Panc1 (cell line): ENCODE results near the gene PKD1. TPM values are rescaled to one million over a fixed set of nuclear protein-coding genes. Genes with fewer than 3 reads are reported as not detected.
A peak's percentile ranks its signal among the peaks of the same experiment; 100 is the strongest.

Source experiments
- ATAC-seq: fragments of 200-7000 bp; cut with Tn5 transposase; 2 replicates; pipeline ENCODE4 v1.9.1; 2020; ENCODE audit warnings: mild to moderate bottlenecking, moderate library complexity
- BruUV-seq: library from RNA; stranded (reverse); fragments of 400-500 nt; replicated peaks from 2 replicates; lab custom pipeline; 2021; lab: Mats Ljungman, UMichigan
- CTCF ChIA-PET: fragments of 300-600 bp; sonication (Branson Sonifier 250); formaldehyde crosslinking; loops from one replicate; lab custom pipeline; 2022; ENCODE audit warnings: antibody characterized with exemption; lab: Charles Lee
- POLR2A ChIA-PET: fragments of 300-600 bp; sonication (Branson Sonifier 250); formaldehyde crosslinking; loops from one replicate; lab custom pipeline; 2022; ENCODE audit warnings: antibody characterized with exemption; lab: Charles Lee
- DNase-seq: peaks from one replicate; pipeline ENCODE4 v3.0.0-alpha.2; 2010; ENCODE audit warnings: low read depth, low spot score
- H3K27ac ChIP-seq: 2 replicates; pipeline ENCODE4 v1.5.1; 2011; ENCODE audit warnings: mild to moderate bottlenecking, low read length, inconsistent platforms
- H3K27me3 ChIP-seq: fragments of 200-500 bp; sonication (Bioruptor generic); 2 replicates; pipeline ENCODE4 v1.6.0; 2014; ENCODE audit warnings: low read length, inconsistent platforms; ENCODE audit not compliant: control insufficient read depth, insufficient read depth
- H3K36me3 ChIP-seq: fragments of 200-500 bp; sonication (Bioruptor generic); 2 replicates; pipeline ENCODE4 v1.5.1; 2014; ENCODE audit warnings: inconsistent platforms, mild to moderate bottlenecking, low read length, moderate library complexity; ENCODE audit not compliant: control insufficient read depth, insufficient read depth
- H3K4me1 ChIP-seq: 2 replicates; pipeline ENCODE4 v1.5.1; 2011; ENCODE audit warnings: inconsistent platforms, mild to moderate bottlenecking, low read length, moderate library complexity; ENCODE audit not compliant: control insufficient read depth, insufficient read depth
- H3K4me3 ChIP-seq, 2 experiments: 2 replicates each; pipeline ENCODE4 v1.5.1; 2011 to 2012; ENCODE audit warnings: low read depth in 2 of 2, low read length in 2 of 2, mild to moderate bottlenecking in 2 of 2, inconsistent platforms in 1 of 2, moderate library complexity in 1 of 2
- H3K9me3 ChIP-seq: fragments of 200-500 bp; sonication (Bioruptor generic); 2 replicates; pipeline ENCODE4 v1.5.1; 2014; ENCODE audit warnings: low read depth, mild to moderate bottlenecking, inconsistent platforms, low read length, moderate library complexity; ENCODE audit not compliant: control insufficient read depth, insufficient read depth
- POLR2AphosphoS5 ChIP-seq: IDR thresholded peaks from 2 replicates; pipeline ENCODE4 v1.6.1; 2012; ENCODE audit warnings: mild to moderate bottlenecking, low read depth, low read length, moderate library complexity
- SIN3A ChIP-seq: IDR thresholded peaks from 2 replicates; pipeline ENCODE4 v1.6.1; 2012; ENCODE audit warnings: low read depth, mild to moderate bottlenecking, low read length, moderate library complexity, borderline replicate concordance; ENCODE audit not compliant: insufficient read depth
- TCF7L2 ChIP-seq: IDR thresholded peaks from 2 replicates; pipeline ENCODE4 v1.6.1; 2011; ENCODE audit warnings: mild to moderate bottlenecking, low read depth, low read length, inconsistent platforms
- in situ Hi-C: cut with HindIII; loops from 2 replicates; pipeline ENCODE4 v1.10.0; 2016; ENCODE audit warnings: low sequenced_read_pairs, low pct_unique_long_range_greater_than_20kb
- intact Hi-C: fragments of 100-400 bp; cut with micrococcal nuclease; formaldehyde crosslinking; loops from one replicate; pipeline ENCODE4 v1.10.0; 2022; ENCODE audit not compliant: unreplicated experiment
- total RNA-seq: library from RNA; stranded (reverse); gene quantifications from one replicate; pipeline ENCODE4 v1.2.1, GENCODE V29; 2021; ENCODE audit not compliant: unreplicated experiment
- TF ChIP-seq, protein P1 (sequence below), 2 experiments: IDR thresholded peaks; 2 replicates each; pipeline ENCODE4 v1.6.1; 2011 to 2012; ENCODE audit warnings: low read depth in 2 of 2, control low read depth in 1 of 2, low read length in 1 of 2, mild to moderate bottlenecking in 1 of 2, moderate library complexity in 1 of 2; ENCODE audit not compliant: insufficient read depth in 1 of 2
- TF ChIP-seq, protein P2 (sequence below): fragments of 450-650 bp; IDR thresholded peaks from 2 replicates; pipeline ENCODE4 v1.5.1; 2017; ENCODE audit warnings: mild to moderate bottlenecking

PKD1 gene
- total RNA-seq, 1 experiment from 2014 or later = 279 TPM

DNA sequence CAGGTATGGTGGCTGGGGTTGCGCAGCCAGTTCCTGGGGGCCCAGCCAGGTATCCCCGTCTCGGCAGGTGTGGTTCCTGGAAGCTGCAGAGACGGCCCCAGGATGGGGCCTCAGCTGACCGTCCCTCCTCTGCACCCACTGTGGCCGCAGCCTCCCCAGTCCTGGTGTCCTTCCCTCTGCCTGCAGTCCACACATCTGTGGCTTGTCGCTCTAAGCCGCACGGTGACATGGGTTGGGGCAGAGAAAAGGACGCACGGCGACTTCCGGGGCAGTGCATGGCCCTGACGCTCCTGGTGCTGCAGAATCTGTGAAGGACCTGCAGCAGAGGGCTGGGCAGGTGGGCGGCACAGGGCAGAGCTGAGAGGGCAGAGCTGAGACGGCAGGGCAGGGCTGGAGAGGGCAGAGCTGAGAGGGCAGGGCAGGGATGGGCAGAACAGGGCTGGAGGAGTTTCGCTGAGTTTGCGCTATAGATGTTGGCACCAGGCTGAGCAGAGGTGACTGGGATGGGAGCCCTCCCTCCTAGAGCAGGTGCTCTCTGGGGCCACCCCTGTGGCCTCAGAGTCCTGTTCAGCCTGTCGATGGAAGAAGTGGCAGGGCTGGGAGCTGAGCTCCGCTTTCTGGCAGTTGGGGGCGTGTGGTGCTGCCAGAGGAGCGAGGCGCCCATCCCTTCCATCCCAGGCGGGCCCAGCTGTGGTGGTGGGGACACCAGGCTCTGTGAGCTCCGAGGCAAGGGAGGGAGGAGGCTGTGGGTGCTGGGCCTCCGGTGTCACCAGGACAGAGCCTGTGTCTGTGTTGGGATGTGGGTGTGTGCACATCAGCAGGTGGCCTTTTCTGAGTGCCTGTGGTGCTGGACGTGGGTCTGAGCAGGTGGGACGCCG lies 64.9 kb downstream of the PKD1 start:
- intact Hi-C loops (no loop called here), in situ Hi-C loops (no loop called here)
- H3K27ac ChIP-seq = no peak overlapping the region
- H3K36me3 ChIP-seq = no peaks in the 10 kb centered on the region; the same call in none of the 2 replicates
- BruUV-seq = no TSS peak
- H3K4me1 ChIP-seq = no peaks in the 10 kb centered on the region
- H3K9me3 ChIP-seq = no peaks in the 10 kb centered on the region
- DNase-seq (no peak), ATAC-seq (0 out of 2 replicates have a peak, but pooled peaks have one; percentile 8)
- CTCF ChIA-PET = no interaction called here
- no peak overlapping the region for H3K4me3 ChIP-seq
- H3K27me3 ChIP-seq = no peaks in the 10 kb centered on the region
- POLR2A ChIA-PET = no interaction called here
- no peak for TF ChIP-seq TCF7L2
- TF ChIP-seq, protein P1, sequence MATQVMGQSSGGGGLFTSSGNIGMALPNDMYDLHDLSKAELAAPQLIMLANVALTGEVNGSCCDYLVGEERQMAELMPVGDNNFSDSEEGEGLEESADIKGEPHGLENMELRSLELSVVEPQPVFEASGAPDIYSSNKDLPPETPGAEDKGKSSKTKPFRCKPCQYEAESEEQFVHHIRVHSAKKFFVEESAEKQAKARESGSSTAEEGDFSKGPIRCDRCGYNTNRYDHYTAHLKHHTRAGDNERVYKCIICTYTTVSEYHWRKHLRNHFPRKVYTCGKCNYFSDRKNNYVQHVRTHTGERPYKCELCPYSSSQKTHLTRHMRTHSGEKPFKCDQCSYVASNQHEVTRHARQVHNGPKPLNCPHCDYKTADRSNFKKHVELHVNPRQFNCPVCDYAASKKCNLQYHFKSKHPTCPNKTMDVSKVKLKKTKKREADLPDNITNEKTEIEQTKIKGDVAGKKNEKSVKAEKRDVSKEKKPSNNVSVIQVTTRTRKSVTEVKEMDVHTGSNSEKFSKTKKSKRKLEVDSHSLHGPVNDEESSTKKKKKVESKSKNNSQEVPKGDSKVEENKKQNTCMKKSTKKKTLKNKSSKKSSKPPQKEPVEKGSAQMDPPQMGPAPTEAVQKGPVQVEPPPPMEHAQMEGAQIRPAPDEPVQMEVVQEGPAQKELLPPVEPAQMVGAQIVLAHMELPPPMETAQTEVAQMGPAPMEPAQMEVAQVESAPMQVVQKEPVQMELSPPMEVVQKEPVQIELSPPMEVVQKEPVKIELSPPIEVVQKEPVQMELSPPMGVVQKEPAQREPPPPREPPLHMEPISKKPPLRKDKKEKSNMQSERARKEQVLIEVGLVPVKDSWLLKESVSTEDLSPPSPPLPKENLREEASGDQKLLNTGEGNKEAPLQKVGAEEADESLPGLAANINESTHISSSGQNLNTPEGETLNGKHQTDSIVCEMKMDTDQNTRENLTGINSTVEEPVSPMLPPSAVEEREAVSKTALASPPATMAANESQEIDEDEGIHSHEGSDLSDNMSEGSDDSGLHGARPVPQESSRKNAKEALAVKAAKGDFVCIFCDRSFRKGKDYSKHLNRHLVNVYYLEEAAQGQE (IDR thresholded peaks at IDR 0.05; ENCODE audit: insufficient read depth in 1 of 2, low read depth in 2 of 2, low read length in 1 of 2) = no peak
- TF ChIP-seq SIN3A = no peak
- TF ChIP-seq POLR2AphosphoS5 = no peak
- TF ChIP-seq, protein P2, sequence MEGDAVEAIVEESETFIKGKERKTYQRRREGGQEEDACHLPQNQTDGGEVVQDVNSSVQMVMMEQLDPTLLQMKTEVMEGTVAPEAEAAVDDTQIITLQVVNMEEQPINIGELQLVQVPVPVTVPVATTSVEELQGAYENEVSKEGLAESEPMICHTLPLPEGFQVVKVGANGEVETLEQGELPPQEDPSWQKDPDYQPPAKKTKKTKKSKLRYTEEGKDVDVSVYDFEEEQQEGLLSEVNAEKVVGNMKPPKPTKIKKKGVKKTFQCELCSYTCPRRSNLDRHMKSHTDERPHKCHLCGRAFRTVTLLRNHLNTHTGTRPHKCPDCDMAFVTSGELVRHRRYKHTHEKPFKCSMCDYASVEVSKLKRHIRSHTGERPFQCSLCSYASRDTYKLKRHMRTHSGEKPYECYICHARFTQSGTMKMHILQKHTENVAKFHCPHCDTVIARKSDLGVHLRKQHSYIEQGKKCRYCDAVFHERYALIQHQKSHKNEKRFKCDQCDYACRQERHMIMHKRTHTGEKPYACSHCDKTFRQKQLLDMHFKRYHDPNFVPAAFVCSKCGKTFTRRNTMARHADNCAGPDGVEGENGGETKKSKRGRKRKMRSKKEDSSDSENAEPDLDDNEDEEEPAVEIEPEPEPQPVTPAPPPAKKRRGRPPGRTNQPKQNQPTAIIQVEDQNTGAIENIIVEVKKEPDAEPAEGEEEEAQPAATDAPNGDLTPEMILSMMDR = no peak

DNA sequence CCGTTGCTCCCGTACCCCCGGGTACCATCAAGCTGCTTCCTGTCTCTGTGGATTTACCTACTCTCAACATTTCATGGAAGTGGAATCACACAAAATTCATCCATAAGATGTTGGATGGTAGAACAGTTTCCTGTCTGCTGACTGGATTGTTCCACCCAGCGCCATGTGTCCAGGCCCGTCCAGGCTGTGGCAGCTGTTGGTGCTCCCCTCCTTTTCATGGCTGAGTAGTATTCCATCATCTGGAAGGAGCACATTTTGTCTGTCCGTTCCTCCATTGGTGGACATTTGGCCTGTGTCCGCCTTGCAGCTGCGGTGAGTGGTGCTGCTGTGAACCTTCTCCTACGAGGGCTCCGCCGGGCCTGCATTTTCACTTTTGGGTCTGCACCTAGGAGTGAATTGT lies 69.6 kb downstream of the PKD1 start:
- TF ChIP-seq SIN3A (no peak), POLR2AphosphoS5 (no peak), TCF7L2 (no peak)
- TF ChIP-seq, protein P1 (IDR thresholded peaks at IDR 0.05; ENCODE audit: insufficient read depth in 1 of 2, low read depth in 2 of 2, low read length in 1 of 2) = no peak
- TF ChIP-seq, protein P2 = no peak
- ATAC-seq (no peak), DNase-seq (no peak)
- H3K27me3 ChIP-seq = no peaks in the 10 kb centered on the region
- H3K36me3 ChIP-seq = no peaks in the 10 kb centered on the region; the same call in 1 of the 2 replicates
- no peaks in the 10 kb centered on the region for H3K9me3 ChIP-seq
- H3K4me3 ChIP-seq = no peak overlapping the region
- POLR2A ChIA-PET = no interaction called here
- CTCF ChIA-PET = interaction anchor here (0.7 kb wide), 1 partner anchor 75 kb away, joined by 3 read pairs; no protein-coding TSS in a partner anchor
- H3K27ac ChIP-seq = no peak overlapping the region
- in situ Hi-C loops = no loop called here
- BruUV-seq = no TSS peak
- intact Hi-C loops = no loop called here
- H3K4me1 ChIP-seq = no peaks in the 10 kb centered on the region
